COR-L47 (cell line): ENCODE results near the gene MRPS22.

ENCODE experiments used
- DNase-seq: peaks from one replicate; lab custom pipeline; 2025; lab: John Stamatoyannopoulos, UW

Gene MRPS22

GRCh38 chr3:139343895-139344856 is at the start of gene MRPS22:
Gene MRPS22, plus strand, starts transcription at chr3:139344020. Its CDS starts 7 bp downstream, at chr3:139344027.
- peak; percentile 89 for DNase-seq

- DNase-seq, result no peak
Observed at GRCh38 chr3:139295040-139295439, 48.8 kb upstream of the MRPS22 start.

- no peak for DNase-seq
Observed at GRCh38 chr3:139296141-139296718, 47.6 kb upstream of the MRPS22 start.

- DNase-seq, result no peak
Observed at GRCh38 chr3:139297588-139298311, 46.1 kb upstream of the MRPS22 start.

- no peak for DNase-seq
Observed at GRCh38 chr3:139299261-139300132, 44.3 kb upstream of the MRPS22 start.

GRCh38 chr3:139300416-139300815 is 43.4 kb upstream of the MRPS22 start:
- DNase-seq, result no peak

GRCh38 chr3:139301183-139301582 is 42.6 kb upstream of the MRPS22 start:
- no peak for DNase-seq

GRCh38 chr3:139301654-139302053 is 42.2 kb upstream of the MRPS22 start:
- no peak for DNase-seq

- no peak for DNase-seq
Observed at GRCh38 chr3:139302084-139302800, 41.6 kb upstream of the MRPS22 start.

GRCh38 chr3:139302801-139303113 is 41.1 kb upstream of the MRPS22 start:
- no peak for DNase-seq

- DNase-seq, result no peak
Observed at GRCh38 chr3:139303216-139303615, 40.6 kb upstream of the MRPS22 start.

- no peak for DNase-seq
Observed at GRCh38 chr3:139304383-139304782, 39.4 kb upstream of the MRPS22 start.

- DNase-seq, result no peak
Observed at GRCh38 chr3:139306078-139306477, 37.7 kb upstream of the MRPS22 start.

GRCh38 chr3:139307072-139307491 is 36.7 kb upstream of the MRPS22 start:
- DNase-seq, result no peak

GRCh38 chr3:139307601-139308555 is 35.9 kb upstream of the MRPS22 start:
- DNase-seq, result no peak

GRCh38 chr3:139308560-139308959 is 35.3 kb upstream of the MRPS22 start:
- no peak for DNase-seq

GRCh38 chr3:139309061-139309591 is 34.7 kb upstream of the MRPS22 start:
- DNase-seq, result no peak

GRCh38 chr3:139309880-139310279 is 33.9 kb upstream of the MRPS22 start:
- no peak for DNase-seq

GRCh38 chr3:139310474-139310933 is 33.3 kb upstream of the MRPS22 start:
- no peak for DNase-seq

- no peak for DNase-seq
Observed at GRCh38 chr3:139311557-139311956, 32.3 kb upstream of the MRPS22 start.
